Measurements from ENCODE around the gene SLC25A36.
A peak's percentile ranks its signal among the peaks of the same experiment; 100 is the strongest.

GRCh38 chr3:140898340-140899180, 43.1 kb upstream of the SLC25A36 start:
- TF ChIP-seq, protein P1, sequence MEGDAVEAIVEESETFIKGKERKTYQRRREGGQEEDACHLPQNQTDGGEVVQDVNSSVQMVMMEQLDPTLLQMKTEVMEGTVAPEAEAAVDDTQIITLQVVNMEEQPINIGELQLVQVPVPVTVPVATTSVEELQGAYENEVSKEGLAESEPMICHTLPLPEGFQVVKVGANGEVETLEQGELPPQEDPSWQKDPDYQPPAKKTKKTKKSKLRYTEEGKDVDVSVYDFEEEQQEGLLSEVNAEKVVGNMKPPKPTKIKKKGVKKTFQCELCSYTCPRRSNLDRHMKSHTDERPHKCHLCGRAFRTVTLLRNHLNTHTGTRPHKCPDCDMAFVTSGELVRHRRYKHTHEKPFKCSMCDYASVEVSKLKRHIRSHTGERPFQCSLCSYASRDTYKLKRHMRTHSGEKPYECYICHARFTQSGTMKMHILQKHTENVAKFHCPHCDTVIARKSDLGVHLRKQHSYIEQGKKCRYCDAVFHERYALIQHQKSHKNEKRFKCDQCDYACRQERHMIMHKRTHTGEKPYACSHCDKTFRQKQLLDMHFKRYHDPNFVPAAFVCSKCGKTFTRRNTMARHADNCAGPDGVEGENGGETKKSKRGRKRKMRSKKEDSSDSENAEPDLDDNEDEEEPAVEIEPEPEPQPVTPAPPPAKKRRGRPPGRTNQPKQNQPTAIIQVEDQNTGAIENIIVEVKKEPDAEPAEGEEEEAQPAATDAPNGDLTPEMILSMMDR (conservative IDR thresholded peaks at IDR 0.05; ENCODE audit: low read length): peak; percentile 88
- TF ChIP-seq EZH2phosphoT487 (IDR thresholded peaks at IDR 0.05; ENCODE audit: borderline replicate concordance, low read depth, low read length): no peak
